GM12873 (cell line): ENCODE data around the gene TMEM181.

Experiments used
- CTCF ChIP-seq: IDR thresholded peaks from 2 replicates; pipeline ENCODE4 v1.5.1; 2012; ENCODE audit warnings: low read depth, mild to moderate bottlenecking, moderate library complexity, low read length, control low read depth; ENCODE audit not compliant: insufficient read depth; ENCODE audit errors: missing control alignments

The TMEM181 gene

GRCh38 chr6:158660333-158660754 lies 100.5 kb downstream of the TMEM181 start:
- peak; percentile 72 for TF ChIP-seq CTCF

GRCh38 chr6:158661156-158661685 lies 101.3 kb downstream of the TMEM181 start:
- TF ChIP-seq CTCF: no peak

DNA sequence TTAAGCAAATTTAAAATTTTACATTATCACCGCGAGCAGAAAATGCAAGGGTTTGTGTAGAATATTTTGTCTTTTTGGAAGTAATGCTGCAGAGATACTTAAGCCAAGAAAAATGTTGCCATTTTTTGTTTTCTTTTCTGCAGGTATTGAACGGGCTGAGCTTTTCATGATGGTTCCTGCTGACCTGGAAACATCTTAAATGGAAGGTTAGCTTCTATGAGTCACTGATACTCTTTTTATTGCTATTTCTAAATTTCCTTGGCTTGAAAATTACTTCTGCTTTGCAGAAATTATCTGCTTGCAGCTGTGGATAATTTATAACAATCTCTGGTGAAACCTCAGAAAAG lies 102.7 kb downstream of the TMEM181 start:
- TF ChIP-seq CTCF: no peak

DNA sequence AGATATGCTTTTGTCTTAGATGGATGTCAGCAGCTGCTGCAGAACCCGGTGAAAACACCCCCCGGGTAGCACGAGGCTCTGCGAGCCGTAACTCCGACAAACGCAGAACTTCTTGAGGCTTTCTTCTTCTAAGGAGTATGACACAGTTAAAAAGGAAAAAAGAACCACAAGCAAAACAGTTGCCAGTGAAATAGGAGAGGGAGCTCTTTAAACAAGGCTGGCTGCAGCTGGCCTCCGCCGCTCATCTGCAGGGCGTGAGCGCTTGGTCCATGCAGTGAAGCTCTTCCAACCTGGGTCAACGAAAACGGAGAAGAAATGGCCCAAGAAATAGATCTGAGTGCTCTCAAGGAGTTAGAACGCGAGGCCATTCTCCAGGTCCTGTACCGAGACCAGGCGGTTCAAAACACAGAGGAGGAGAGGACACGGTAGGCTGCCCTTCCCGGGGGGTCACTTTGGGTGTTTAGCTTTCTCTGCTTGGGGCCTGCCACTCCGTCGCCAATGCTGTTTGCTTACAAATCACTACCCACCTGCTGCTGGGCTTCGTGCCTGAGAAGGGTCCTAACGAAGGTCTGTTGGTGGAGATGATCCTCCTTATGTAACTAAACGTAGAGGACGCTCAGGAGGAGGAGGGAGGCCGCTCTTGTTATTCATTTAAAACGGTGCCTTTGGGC lies 103.2 kb downstream of the TMEM181 start:
- no peak for TF ChIP-seq CTCF

- TF ChIP-seq CTCF: no peak
These were observed 103.8 kb downstream of the TMEM181 start for GRCh38 chr6:158663625-158664165.

GRCh38 chr6:158665332-158665731 lies 105.4 kb downstream of the TMEM181 start:
- TF ChIP-seq CTCF: no peak

- TF ChIP-seq CTCF: no peak
These were observed 106.9 kb downstream of the TMEM181 start for GRCh38 chr6:158666628-158667359.
